A673 (cell line): ENCODE results near the gene RAB11B. TPM values are rescaled to one million over a fixed set of nuclear protein-coding genes. Genes with fewer than 3 reads are reported as not detected.
"Not testable (repeated sequence)": the region's sequence is repeated elsewhere in the genome, so short reads cannot be mapped to it uniquely, and the experiment has no call there.

Source experiments
- BruUV-seq: library from RNA; stranded (reverse); fragments of 400-500 nt; replicated peaks from 2 replicates; lab custom pipeline; 2021; lab: Mats Ljungman, UMichigan
- CTCF ChIA-PET: fragments of 300-600 bp; sonication (Branson Sonifier 250); formaldehyde crosslinking; loops from one replicate; lab custom pipeline; 2022; ENCODE audit warnings: antibody characterized with exemption; lab: Charles Lee
- POLR2A ChIA-PET: fragments of 300-600 bp; sonication (Branson Sonifier 250); formaldehyde crosslinking; loops from one replicate; lab custom pipeline; 2022; ENCODE audit warnings: antibody characterized with exemption; ENCODE audit not compliant: low non-redundant PET; lab: Charles Lee
- DNase-seq: peaks from one replicate; pipeline ENCODE4 v3.0.0-alpha.2; 2015; ENCODE audit warnings: low spot score
- H3K27ac ChIP-seq: fragments of 200-600 bp; sonication (generic); 2 replicates; pipeline ENCODE4 v1.5.1; 2016; ENCODE audit warnings: mixed run types, low read depth, mild to moderate bottlenecking, mixed read lengths, antibody characterized with exemption, low read length; ENCODE audit not compliant: poor library complexity, severe bottlenecking
- H3K27me3 ChIP-seq: fragments of 200-600 bp; sonication (generic); replicated peaks from 2 replicates; pipeline ENCODE4 v1.6.1; 2017; ENCODE audit warnings: mixed run types, low read depth, mild to moderate bottlenecking, mixed read lengths, antibody characterized with exemption, low read length; ENCODE audit not compliant: insufficient read depth, poor library complexity
- H3K36me3 ChIP-seq: fragments of 200-600 bp; sonication (generic); 2 replicates; pipeline ENCODE4 v1.6.1; 2016; ENCODE audit warnings: mixed run types, mild to moderate bottlenecking, mixed read lengths, antibody characterized with exemption, low read length; ENCODE audit not compliant: insufficient read depth, poor library complexity, severe bottlenecking
- H3K4me1 ChIP-seq: fragments of 200-600 bp; sonication (generic); 2 replicates; pipeline ENCODE4 v1.6.1; 2017; ENCODE audit warnings: mixed run types, mild to moderate bottlenecking, mixed read lengths, antibody characterized with exemption, low read length; ENCODE audit not compliant: insufficient read depth, poor library complexity, severe bottlenecking
- H3K4me3 ChIP-seq: fragments of 200-600 bp; sonication (generic); 2 replicates; pipeline ENCODE4 v1.5.1; 2016; ENCODE audit warnings: low read depth, mixed run types, mild to moderate bottlenecking, mixed read lengths, low read length; ENCODE audit not compliant: poor library complexity, severe bottlenecking
- H3K9me3 ChIP-seq: fragments of 200-600 bp; sonication (generic); 2 replicates; pipeline ENCODE4 v1.6.1; 2016; ENCODE audit warnings: mixed run types, low read depth, mild to moderate bottlenecking, mixed read lengths, antibody characterized with exemption, low read length; ENCODE audit not compliant: poor library complexity, severe bottlenecking
- CTCF ChIP-seq: fragments of 300-800, 200-600 bp; sonication (generic); conservative IDR thresholded peaks from 2 replicates; pipeline ENCODE4 v1.5.1; 2017; ENCODE audit warnings: low read depth, mild to moderate bottlenecking, antibody characterized with exemption, low read length, moderate library complexity, mixed read lengths
- EZH2 ChIP-seq: fragments of 200-600 bp; sonication (generic); IDR thresholded peaks from 2 replicates; pipeline ENCODE4 v1.6.1; 2017; ENCODE audit warnings: borderline replicate concordance, low read depth, mild to moderate bottlenecking, mixed read lengths, antibody characterized with exemption, low read length; ENCODE audit not compliant: poor library complexity, severe bottlenecking
- intact Hi-C: fragments of 100-400 bp; cut with micrococcal nuclease; formaldehyde crosslinking; loops from one replicate; pipeline ENCODE4 v1.10.0; 2022; ENCODE audit not compliant: unreplicated experiment
- total RNA-seq: library from RNA; stranded (reverse); gene quantifications from 2 replicates; pipeline ENCODE4 v1.2.3, GENCODE V29; 2021

The RAB11B gene
- total RNA-seq, 1 experiment from 2014 or later, result 91.4 TPM

GRCh38 chr19:8423817-8424223, 33.7 kb downstream of the RAB11B start:
- Histone ChIP-seq H3K36me3 (no peaks in the 10 kb centered on the region), H3K27me3 (no peaks in the 10 kb centered on the region), H3K27ac (no peak overlapping the region), H3K4me1 (no peaks in the 10 kb centered on the region), H3K4me3 (no peak overlapping the region), H3K9me3 (no peaks in the 10 kb centered on the region)
- CTCF ChIA-PET, result interaction anchor here (0.6 kb wide), 1 partner anchor 155 kb away, joined by 3 read pairs; no protein-coding TSS in a partner anchor
- peak; percentile 45 for DNase-seq
- intact Hi-C loops, result no loop called here
- no peak for TF ChIP-seq EZH2
- no peak for TF ChIP-seq CTCF
- POLR2A ChIA-PET, result no interaction called here
- no TSS peak for BruUV-seq

DNA sequence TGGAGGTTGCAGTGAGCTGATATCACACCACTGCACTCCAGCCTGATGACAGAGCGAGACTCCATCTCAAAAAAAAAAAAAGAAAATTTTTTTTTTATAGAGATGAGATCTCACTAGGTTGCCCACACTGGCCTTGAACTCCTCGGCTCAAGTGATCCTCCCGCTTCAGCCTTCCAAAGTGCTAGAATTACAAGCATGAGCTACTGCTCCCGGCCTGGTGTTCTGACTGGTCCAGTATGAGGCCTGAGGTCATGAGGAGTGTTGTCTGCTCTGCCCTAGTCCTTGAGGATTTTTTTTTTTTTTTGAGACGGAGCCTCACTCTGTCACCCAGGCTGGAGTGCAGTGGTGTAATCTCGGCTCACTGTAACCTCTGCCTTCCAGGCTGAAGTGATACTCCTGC, 35.2 kb downstream of the RAB11B start:
- POLR2A ChIA-PET, result interaction anchor here (0.7 kb wide), 1 partner anchor 12 kb away, joined by 4 read pairs; the partner anchor contains the start of gene MARCHF2
- H3K36me3 ChIP-seq, H3K4me3 ChIP-seq, CTCF ChIA-PET, H3K27ac ChIP-seq, H3K9me3 ChIP-seq, H3K4me1 ChIP-seq, intact Hi-C loops, H3K27me3 ChIP-seq, DNase-seq, BruUV-seq: not testable (repeated sequence)

DNA sequence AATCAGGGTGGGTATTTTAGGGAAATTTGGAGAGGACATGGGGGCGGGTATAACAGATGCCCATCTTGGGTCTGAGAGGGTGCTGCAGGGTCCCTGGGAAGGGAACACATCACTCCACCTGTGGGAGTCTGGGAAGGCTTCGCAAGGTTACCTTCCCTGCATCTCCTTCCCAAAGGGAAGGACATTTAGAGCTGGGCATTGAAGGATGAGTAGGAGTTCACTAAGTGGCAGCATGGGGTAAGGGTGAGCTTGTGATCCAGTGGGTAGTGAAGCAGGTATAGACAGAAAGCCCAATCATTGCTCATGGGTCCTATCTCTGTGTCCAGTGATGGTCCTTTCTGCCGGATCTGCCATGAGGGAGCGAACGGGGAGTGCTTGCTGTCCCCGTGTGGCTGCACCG, 36.1 kb downstream of the RAB11B start:
- CTCF ChIA-PET, result interaction anchor here (0.7 kb wide), 1 partner anchor 254 kb away, joined by 3 read pairs; no protein-coding TSS in a partner anchor
- POLR2A ChIA-PET, result no interaction called here
- Histone ChIP-seq H3K4me1 (no peaks in the 10 kb centered on the region), H3K36me3 (no peaks in the 10 kb centered on the region), H3K4me3 (no peak overlapping the region), H3K9me3 (no peaks in the 10 kb centered on the region), H3K27ac (no peak overlapping the region), H3K27me3 (no peaks in the 10 kb centered on the region)
- no TSS peak for BruUV-seq
- intact Hi-C loops, result no loop called here
- DNase-seq, result no peak
- TF ChIP-seq CTCF, result no peak
- no peak for TF ChIP-seq EZH2

DNA sequence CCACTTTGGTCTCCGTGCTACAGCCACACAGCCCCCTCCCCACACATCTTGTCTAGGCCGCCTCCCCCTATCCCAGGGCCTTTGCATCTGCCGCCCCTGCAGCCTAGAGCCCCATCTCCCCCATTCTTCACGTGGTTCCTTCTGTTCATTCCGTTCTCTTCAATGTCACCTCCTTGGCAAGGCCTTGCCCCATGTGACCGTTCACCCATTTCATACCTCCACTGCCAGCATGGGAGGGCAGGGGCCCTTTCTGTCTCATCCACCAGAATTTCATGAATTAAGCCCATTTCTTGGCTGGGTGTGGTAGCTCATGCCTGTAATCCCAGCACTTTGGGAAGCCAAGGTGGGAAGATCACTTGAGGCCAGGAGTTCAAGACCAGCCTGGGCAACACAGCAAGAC, 38.9 kb downstream of the RAB11B start:
- BruUV-seq, result no TSS peak
- TF ChIP-seq CTCF (no peak), EZH2 (no peak)
- Histone ChIP-seq H3K27me3 (no peaks in the 10 kb centered on the region), H3K9me3 (no peaks in the 10 kb centered on the region), H3K36me3 (no peaks in the 10 kb centered on the region), H3K4me3 (no peak overlapping the region), H3K4me1 (no peaks in the 10 kb centered on the region), H3K27ac (no peak overlapping the region)
- POLR2A ChIA-PET, result no interaction called here
- intact Hi-C loops, result no loop called here
- CTCF ChIA-PET, result no interaction called here
- no peak for DNase-seq
